ENCODE results near the gene C12orf75. TPM values are rescaled to one million over a fixed set of nuclear protein-coding genes. Genes with fewer than 3 reads are reported as not detected.
"Not testable (repeated sequence)": the region's sequence is repeated elsewhere in the genome, so short reads cannot be mapped to it uniquely, and the experiment has no call there.

Gene C12orf75
- total RNA-seq, 2 experiments from 2014 or later = 56.0 to 57.5 TPM

GRCh38 chr12:105319691-105320209, 10.7 kb upstream of the C12orf75 start:
- Mint-ChIP-seq H3K27me3 (no peaks in the 10 kb centered on the region), H3K9me3 (no peaks in the 10 kb centered on the region), H3K27ac (no peak overlapping the region), H3K4me3 (no peak overlapping the region), H3K4me1 (peaks cover 8% of the 10 kb centered on the region), H3K36me3 (no peaks in the 10 kb centered on the region)
- DNase-seq = no peak

- Mint-ChIP-seq H3K4me3 (no peak overlapping the region), H3K9me3 (no peaks in the 10 kb centered on the region), H3K4me1 (peaks cover 2% of the 10 kb centered on the region), H3K27ac (no peak overlapping the region), H3K36me3 (no peaks in the 10 kb centered on the region), H3K27me3 (no peaks in the 10 kb centered on the region)
- no peak for DNase-seq
These were observed 9.4 kb upstream of the C12orf75 start for GRCh38 chr12:105321125-105321524.

- no peak overlapping the region for H3K27ac Mint-ChIP-seq
- H3K4me1 Mint-ChIP-seq = peaks cover 10% of the 10 kb centered on the region
- no peaks in the 10 kb centered on the region for H3K27me3 Mint-ChIP-seq
- no peak for DNase-seq
- no peaks in the 10 kb centered on the region for H3K36me3 Mint-ChIP-seq
- H3K4me3 Mint-ChIP-seq = no peak overlapping the region
- H3K9me3 Mint-ChIP-seq = no peaks in the 10 kb centered on the region
These were observed 8.4 kb upstream of the C12orf75 start for GRCh38 chr12:105322070-105322469.

GRCh38 chr12:105324704-105325103, 5.8 kb upstream of the C12orf75 start:
- peaks cover 19% of the 10 kb centered on the region for H3K4me1 Mint-ChIP-seq

GRCh38 chr12:105325117-105325516, 5.4 kb upstream of the C12orf75 start:
- no peak for DNase-seq
- Mint-ChIP-seq H3K4me1 (peaks cover 23% of the 10 kb centered on the region), H3K4me3 (no peak overlapping the region), H3K9me3 (no peaks in the 10 kb centered on the region), H3K27me3 (no peaks in the 10 kb centered on the region), H3K36me3 (no peaks in the 10 kb centered on the region), H3K27ac (no peak overlapping the region)

More at GRCh38 chr12:105324704-105325103, 5.8 kb upstream of the C12orf75 start:
- no peak for DNase-seq
- Mint-ChIP-seq H3K4me3 (no peak overlapping the region), H3K36me3 (no peaks in the 10 kb centered on the region), H3K9me3 (no peaks in the 10 kb centered on the region), H3K27me3 (no peaks in the 10 kb centered on the region), H3K27ac (no peak overlapping the region)

DNA sequence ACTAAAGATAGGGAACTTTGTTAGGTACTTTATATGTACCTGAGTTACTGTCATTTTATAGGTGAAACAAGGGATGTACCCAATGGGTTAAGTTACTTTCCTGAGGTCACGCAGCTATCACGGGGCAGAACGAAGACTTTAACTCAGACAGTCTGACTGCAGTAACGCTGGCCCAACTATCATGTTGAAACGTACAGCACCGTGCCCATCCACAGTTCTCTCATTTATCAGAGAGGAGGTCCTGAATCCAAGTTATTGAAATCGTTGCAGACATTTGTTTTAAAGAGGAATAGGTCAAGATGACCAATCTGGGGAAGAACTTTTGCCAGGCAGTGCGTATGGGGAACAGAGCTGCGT, 587 bp upstream of the C12orf75 start:
- no peak for DNase-seq
- Mint-ChIP-seq H3K9me3 (no peaks in the 10 kb centered on the region), H3K27ac (peak overlapping the region; percentile 74)

DNA sequence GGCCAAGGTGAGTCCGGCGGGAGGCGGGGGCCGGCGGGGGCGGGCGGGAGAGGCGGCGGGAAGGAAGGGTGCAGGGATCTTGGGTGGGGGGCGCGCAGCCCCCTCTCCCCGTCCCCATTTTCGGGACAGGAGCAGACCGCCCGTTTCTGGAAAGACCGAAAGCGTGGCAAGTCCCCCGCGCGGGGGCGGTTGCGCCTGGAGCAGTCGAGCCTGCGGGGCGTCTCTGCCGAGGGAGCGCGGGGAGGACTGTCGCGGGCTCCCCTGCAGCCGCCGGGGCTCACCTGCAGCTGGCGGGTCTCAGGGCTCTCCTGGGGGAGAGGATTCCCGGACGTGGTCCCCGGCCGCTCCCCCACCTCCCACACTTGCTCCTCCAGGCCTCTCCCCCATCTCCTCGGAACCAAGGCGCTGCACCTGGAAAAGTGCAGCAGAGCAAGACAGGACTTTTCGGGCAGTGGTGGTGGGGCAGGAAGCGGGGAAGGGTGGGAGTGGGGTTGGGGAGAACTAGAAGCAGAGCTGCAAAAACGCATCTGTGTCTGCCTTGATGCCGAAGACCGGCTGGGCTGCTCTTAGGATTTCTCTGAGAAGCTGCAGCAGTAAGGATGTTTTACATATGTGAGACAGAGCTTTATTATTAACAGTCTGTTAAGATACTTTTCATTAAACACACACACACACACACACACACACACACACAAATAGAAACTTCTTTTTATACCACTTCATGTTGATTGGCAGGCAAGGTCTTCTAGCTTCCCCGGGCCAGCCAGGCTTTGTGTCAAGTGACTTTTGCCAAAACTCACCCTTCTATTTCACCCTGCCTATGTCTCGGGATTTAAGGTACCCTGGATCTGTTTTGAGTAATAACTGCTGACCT, 677 bp downstream of the C12orf75 start:
- H3K36me3 Mint-ChIP-seq = no peaks in the 10 kb centered on the region
- H3K9me3 Mint-ChIP-seq = no peaks in the 10 kb centered on the region
- peak overlapping the region; percentile 50 for H3K27ac Mint-ChIP-seq
- peaks cover 42% of the 10 kb centered on the region for H3K4me1 Mint-ChIP-seq
- H3K27me3 Mint-ChIP-seq = no peaks in the 10 kb centered on the region
- H3K4me3 Mint-ChIP-seq = peak overlapping the region; percentile 78
- DNase-seq = peak; percentile 59

More for the DNA sequence above, 587 bp upstream of the C12orf75 start:
- Mint-ChIP-seq H3K27me3 (no peaks in the 10 kb centered on the region), H3K36me3 (no peaks in the 10 kb centered on the region), H3K4me3 (peak overlapping the region; percentile 76), H3K4me1 (peaks cover 45% of the 10 kb centered on the region)

GRCh38 chr12:105331805-105332251, 1.3 kb downstream of the C12orf75 start:
- Mint-ChIP-seq H3K4me1 (peaks cover 37% of the 10 kb centered on the region), H3K9me3 (no peaks in the 10 kb centered on the region), H3K36me3 (peaks cover 4% of the 10 kb centered on the region), H3K27me3 (no peaks in the 10 kb centered on the region), H3K4me3 (peak overlapping the region; percentile 78), H3K27ac (peak overlapping the region; percentile 50)
- DNase-seq = peak; percentile 16

GRCh38 chr12:105332286-105332685, 1.8 kb downstream of the C12orf75 start:
- not testable (repeated sequence) for H3K9me3 Mint-ChIP-seq, DNase-seq, H3K27ac Mint-ChIP-seq, H3K4me3 Mint-ChIP-seq, H3K27me3 Mint-ChIP-seq, H3K36me3 Mint-ChIP-seq
- peaks cover 34% of the 10 kb centered on the region for H3K4me1 Mint-ChIP-seq

GRCh38 chr12:105332925-105333324, 2.4 kb downstream of the C12orf75 start:
- H3K4me3 Mint-ChIP-seq = no peak overlapping the region
- H3K27ac Mint-ChIP-seq = no peak overlapping the region
- no peaks in the 10 kb centered on the region for H3K9me3 Mint-ChIP-seq
- peaks cover 35% of the 10 kb centered on the region for H3K4me1 Mint-ChIP-seq
- no peak for DNase-seq
- H3K36me3 Mint-ChIP-seq = peaks cover 4% of the 10 kb centered on the region
- H3K27me3 Mint-ChIP-seq = no peaks in the 10 kb centered on the region

- no peak overlapping the region for H3K4me3 Mint-ChIP-seq
- peaks cover 29% of the 10 kb centered on the region for H3K4me1 Mint-ChIP-seq
- H3K9me3 Mint-ChIP-seq = no peaks in the 10 kb centered on the region
- H3K36me3 Mint-ChIP-seq = peaks cover 4% of the 10 kb centered on the region
- DNase-seq = no peak
- H3K27ac Mint-ChIP-seq = no peak overlapping the region
- no peaks in the 10 kb centered on the region for H3K27me3 Mint-ChIP-seq
These were observed 3.5 kb downstream of the C12orf75 start for GRCh38 chr12:105334001-105334400.

GRCh38 chr12:105334582-105334981, 4.1 kb downstream of the C12orf75 start:
- Mint-ChIP-seq H3K27ac (no peak overlapping the region), H3K4me1 (peaks cover 29% of the 10 kb centered on the region), H3K27me3 (no peaks in the 10 kb centered on the region), H3K4me3 (no peak overlapping the region), H3K9me3 (no peaks in the 10 kb centered on the region), H3K36me3 (peaks cover 4% of the 10 kb centered on the region)
- no peak for DNase-seq

DNA sequence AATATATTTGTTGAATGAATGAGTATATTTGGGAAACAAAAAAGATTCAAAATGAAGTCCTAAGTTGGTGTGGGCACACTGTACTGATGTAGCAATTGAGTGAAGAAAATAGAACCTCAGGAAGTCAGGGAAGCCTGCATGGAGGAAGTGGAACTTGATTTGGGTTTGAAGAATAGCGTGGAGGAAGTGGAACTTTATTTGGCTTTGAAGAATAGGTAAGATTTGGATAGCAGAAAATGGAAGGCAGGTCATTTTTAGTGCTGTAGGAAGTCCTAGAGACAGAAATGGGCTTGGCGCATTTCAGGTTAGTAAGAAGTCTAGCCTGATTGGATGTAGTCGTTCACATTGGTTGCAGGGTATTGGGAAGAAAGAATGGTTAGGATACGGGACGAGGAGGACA, 5.4 kb downstream of the C12orf75 start:
- H3K4me3 Mint-ChIP-seq = no peak overlapping the region

GRCh38 chr12:105336411-105336810, 5.9 kb downstream of the C12orf75 start:
- H3K27me3 Mint-ChIP-seq = no peaks in the 10 kb centered on the region
- no peak overlapping the region for H3K4me3 Mint-ChIP-seq
- peaks cover 15% of the 10 kb centered on the region for H3K36me3 Mint-ChIP-seq
- no peak for DNase-seq
- H3K4me1 Mint-ChIP-seq = peaks cover 23% of the 10 kb centered on the region
- no peak overlapping the region for H3K27ac Mint-ChIP-seq
- peaks cover 7% of the 10 kb centered on the region for H3K9me3 Mint-ChIP-seq

More for the DNA sequence above, 5.4 kb downstream of the C12orf75 start:
- Mint-ChIP-seq H3K9me3 (peaks cover 6% of the 10 kb centered on the region), H3K4me1 (peaks cover 25% of the 10 kb centered on the region), H3K27ac (no peak overlapping the region), H3K36me3 (peaks cover 10% of the 10 kb centered on the region), H3K27me3 (no peaks in the 10 kb centered on the region)
- DNase-seq = no peak

GRCh38 chr12:105337391-105337790, 6.9 kb downstream of the C12orf75 start:
- Mint-ChIP-seq H3K27ac (no peak overlapping the region), H3K4me3 (no peak overlapping the region), H3K36me3 (peaks cover 22% of the 10 kb centered on the region), H3K4me1 (peaks cover 17% of the 10 kb centered on the region), H3K9me3 (peaks cover 7% of the 10 kb centered on the region), H3K27me3 (no peaks in the 10 kb centered on the region)
- DNase-seq = no peak

- DNase-seq = no peak
- Mint-ChIP-seq H3K27ac (no peak overlapping the region), H3K9me3 (peaks cover 7% of the 10 kb centered on the region), H3K4me1 (peaks cover 10% of the 10 kb centered on the region), H3K27me3 (no peaks in the 10 kb centered on the region), H3K36me3 (peaks cover 24% of the 10 kb centered on the region), H3K4me3 (no peak overlapping the region)
These were observed 8.5 kb downstream of the C12orf75 start for GRCh38 chr12:105338966-105339365.

Data from activated naive CD8-positive, alpha-beta T cell treated with anti-CD3 and anti-CD28 coated beads for 36 hours (primary cell).